Endothelial cell (in vitro differentiated cells): Measurements from ENCODE around the gene PSMD12. TPM values are rescaled to one million over a fixed set of nuclear protein-coding genes. Genes with fewer than 3 reads are reported as not detected.
"Not testable (repeated sequence)": the region's sequence is repeated elsewhere in the genome, so short reads cannot be mapped to it uniquely, and the experiment has no call there.

Experiments
- DNase-seq: peaks from one replicate; pipeline ENCODE4 v3.0.0; 2021; ENCODE audit warnings: low spot score
- H3K27ac Mint-ChIP-seq: one replicate; pipeline ENCODE4 v1.8.0; 2021; ENCODE audit warnings: mixed read lengths, inconsistent platforms; ENCODE audit not compliant: unreplicated experiment
- H3K27me3 Mint-ChIP-seq: one replicate; pipeline ENCODE4 v1.8.0; 2021; ENCODE audit warnings: mild to moderate bottlenecking, moderate library complexity, mixed read lengths, inconsistent platforms; ENCODE audit not compliant: unreplicated experiment
- H3K36me3 Mint-ChIP-seq: one replicate; pipeline ENCODE4 v1.8.0; 2021; ENCODE audit warnings: mild to moderate bottlenecking, low read depth, mixed read lengths, inconsistent platforms; ENCODE audit not compliant: unreplicated experiment
- H3K4me1 Mint-ChIP-seq: one replicate; pipeline ENCODE4 v1.8.0; 2021; ENCODE audit warnings: mild to moderate bottlenecking, mixed read lengths, inconsistent platforms; ENCODE audit not compliant: unreplicated experiment
- H3K4me3 Mint-ChIP-seq: one replicate; pipeline ENCODE4 v1.8.0; 2021; ENCODE audit warnings: mild to moderate bottlenecking, mixed read lengths, inconsistent platforms; ENCODE audit not compliant: unreplicated experiment
- H3K9me3 Mint-ChIP-seq: one replicate; pipeline ENCODE4 v1.8.0; 2021; ENCODE audit warnings: mixed read lengths, inconsistent platforms; ENCODE audit not compliant: unreplicated experiment
- total RNA-seq: library from RNA; stranded (reverse); fragmentation: NEBNext Ultra II Directional; extraction: Animal tissue kit (Norgen Biotek cat#: 25700); gene quantifications from one replicate; pipeline ENCODE4 v1.2.1, GENCODE V29; 2021; ENCODE audit not compliant: unreplicated experiment
- TF ChIP-seq, protein P1 (sequence below): fragments of 200-600 bp; sonication (generic); IDR thresholded peaks from one replicate; pipeline ENCODE4 v1.5.0; 2021; ENCODE audit warnings: antibody characterized with exemption; ENCODE audit not compliant: unreplicated experiment

PSMD12 gene
- total RNA-seq, 1 donor from 2014 or later, result 46.2 TPM

DNA sequence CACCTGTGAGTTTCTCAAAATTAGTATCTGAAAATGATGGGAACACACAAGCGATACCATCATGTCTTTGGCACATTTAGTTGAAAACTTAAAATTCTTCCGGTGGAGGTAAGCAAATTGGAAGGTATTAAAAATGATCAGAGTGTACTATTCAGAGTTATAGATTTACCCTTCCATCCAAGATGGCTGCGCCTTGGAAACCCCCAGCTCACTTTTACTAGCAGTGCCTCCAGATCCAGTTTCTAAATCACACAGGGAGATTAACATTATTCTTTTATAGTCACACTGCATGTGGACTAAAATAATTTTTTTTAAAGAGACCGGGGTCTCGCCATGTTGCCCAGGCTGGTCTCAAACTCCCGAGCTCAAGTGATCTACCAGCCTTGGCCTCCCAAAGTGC, 25.7 kb upstream of the PSMD12 start:
- DNase-seq, result no peak
- peaks cover 12% of the 10 kb centered on the region for H3K4me1 Mint-ChIP-seq
- H3K27me3 Mint-ChIP-seq, result no peaks in the 10 kb centered on the region
- no peaks in the 10 kb centered on the region for H3K36me3 Mint-ChIP-seq
- H3K9me3 Mint-ChIP-seq, result no peaks in the 10 kb centered on the region
- no peak overlapping the region for H3K27ac Mint-ChIP-seq
- TF ChIP-seq, protein P1, sequence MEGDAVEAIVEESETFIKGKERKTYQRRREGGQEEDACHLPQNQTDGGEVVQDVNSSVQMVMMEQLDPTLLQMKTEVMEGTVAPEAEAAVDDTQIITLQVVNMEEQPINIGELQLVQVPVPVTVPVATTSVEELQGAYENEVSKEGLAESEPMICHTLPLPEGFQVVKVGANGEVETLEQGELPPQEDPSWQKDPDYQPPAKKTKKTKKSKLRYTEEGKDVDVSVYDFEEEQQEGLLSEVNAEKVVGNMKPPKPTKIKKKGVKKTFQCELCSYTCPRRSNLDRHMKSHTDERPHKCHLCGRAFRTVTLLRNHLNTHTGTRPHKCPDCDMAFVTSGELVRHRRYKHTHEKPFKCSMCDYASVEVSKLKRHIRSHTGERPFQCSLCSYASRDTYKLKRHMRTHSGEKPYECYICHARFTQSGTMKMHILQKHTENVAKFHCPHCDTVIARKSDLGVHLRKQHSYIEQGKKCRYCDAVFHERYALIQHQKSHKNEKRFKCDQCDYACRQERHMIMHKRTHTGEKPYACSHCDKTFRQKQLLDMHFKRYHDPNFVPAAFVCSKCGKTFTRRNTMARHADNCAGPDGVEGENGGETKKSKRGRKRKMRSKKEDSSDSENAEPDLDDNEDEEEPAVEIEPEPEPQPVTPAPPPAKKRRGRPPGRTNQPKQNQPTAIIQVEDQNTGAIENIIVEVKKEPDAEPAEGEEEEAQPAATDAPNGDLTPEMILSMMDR, result no peak
- H3K4me3 Mint-ChIP-seq, result no peak overlapping the region

GRCh38 chr17:67390646-67391361, 24.4 kb upstream of the PSMD12 start:
- Mint-ChIP-seq H3K9me3 (no peaks in the 10 kb centered on the region), H3K4me1 (peaks cover 13% of the 10 kb centered on the region), H3K27me3 (no peaks in the 10 kb centered on the region)

GRCh38 chr17:67390006-67390645, 23.7 kb upstream of the PSMD12 start:
- Mint-ChIP-seq H3K36me3 (no peaks in the 10 kb centered on the region), H3K27ac (no peak overlapping the region), H3K4me1 (peaks cover 13% of the 10 kb centered on the region), H3K9me3 (no peaks in the 10 kb centered on the region), H3K4me3 (no peak overlapping the region), H3K27me3 (no peaks in the 10 kb centered on the region)
- TF ChIP-seq, protein P1, result no peak
- no peak for DNase-seq

More at GRCh38 chr17:67390646-67391361, 24.4 kb upstream of the PSMD12 start:
- H3K27ac Mint-ChIP-seq, result peak overlapping the region; percentile 59
- no peaks in the 10 kb centered on the region for H3K36me3 Mint-ChIP-seq
- DNase-seq, result no peak
- TF ChIP-seq, protein P1, result no peak
- H3K4me3 Mint-ChIP-seq, result no peak overlapping the region

DNA sequence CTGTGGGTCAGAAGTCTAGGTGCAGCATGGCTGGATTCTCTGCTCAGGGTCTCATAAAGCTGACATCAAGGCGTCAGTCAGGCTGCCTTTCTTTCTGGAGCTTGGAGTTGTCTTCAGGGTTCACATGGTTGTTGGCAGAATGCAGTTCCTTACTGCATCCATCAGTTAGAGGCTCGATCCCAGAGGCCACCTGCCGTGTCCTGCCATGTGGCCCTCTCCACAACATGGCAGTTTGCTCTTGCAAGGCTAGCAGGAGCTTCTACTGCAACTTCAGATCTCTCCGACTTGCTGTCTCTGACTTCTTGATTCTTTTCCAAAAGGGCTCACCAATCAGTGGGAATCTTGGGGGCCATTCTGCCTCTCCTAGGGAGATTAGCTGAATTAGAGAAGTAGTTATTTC, 22.6 kb upstream of the PSMD12 start:
- Mint-ChIP-seq H3K27me3 (no peaks in the 10 kb centered on the region), H3K4me3 (no peak overlapping the region), H3K4me1 (peaks cover 13% of the 10 kb centered on the region)

GRCh38 chr17:67388536-67388935, 22.2 kb upstream of the PSMD12 start:
- not testable (repeated sequence) for H3K27me3 Mint-ChIP-seq, DNase-seq, H3K4me3 Mint-ChIP-seq, H3K27ac Mint-ChIP-seq, H3K9me3 Mint-ChIP-seq, H3K36me3 Mint-ChIP-seq
- peaks cover 13% of the 10 kb centered on the region for H3K4me1 Mint-ChIP-seq

More for the DNA sequence above, 22.6 kb upstream of the PSMD12 start:
- H3K27ac Mint-ChIP-seq, result no peak overlapping the region
- no peaks in the 10 kb centered on the region for H3K36me3 Mint-ChIP-seq
- TF ChIP-seq, protein P1, result no peak
- H3K9me3 Mint-ChIP-seq, result no peaks in the 10 kb centered on the region
- no peak for DNase-seq
